WI38 (cell line): ENCODE results near the gene TAF11L2.
"Not testable (repeated sequence)": the region's sequence is repeated elsewhere in the genome, so short reads cannot be mapped to it uniquely, and the experiment has no call there.

Experiments used
- H3K4me3 ChIP-seq: 2 replicates; pipeline ENCODE4 v1.5.1; 2011; ENCODE audit warnings: low read depth, mild to moderate bottlenecking, control low read depth, low read length
- CTCF ChIP-seq: IDR thresholded peaks from 2 replicates; pipeline ENCODE4 v1.5.1; 2012; ENCODE audit warnings: low read depth, mild to moderate bottlenecking, control low read depth, low read length

The TAF11L2 gene

DNA sequence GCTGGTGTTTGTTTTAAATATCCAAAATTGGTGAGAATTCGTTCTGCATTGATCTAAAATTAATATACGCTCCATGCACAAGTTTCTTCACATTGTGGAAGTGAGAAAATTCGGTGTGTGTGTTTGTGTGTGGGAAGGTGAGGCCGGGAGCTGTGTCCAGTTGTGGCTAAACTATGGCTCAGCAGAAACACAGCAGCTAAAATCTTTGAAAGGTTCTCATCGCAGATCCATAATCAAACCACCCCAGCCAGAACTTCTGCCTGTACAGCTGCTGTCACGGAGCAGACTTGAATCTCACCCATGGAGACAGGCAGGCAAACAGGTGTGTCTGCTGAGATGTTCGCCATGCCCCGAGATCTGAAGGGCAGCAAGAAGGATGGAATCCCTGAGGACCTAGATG, at the start of gene TAF11L2:
TSS of gene TAF11L2 (plus strand) at position 301 of the 400 bp plus-strand sequence.
- H3K4me3 ChIP-seq, result not testable (repeated sequence)

DNA sequence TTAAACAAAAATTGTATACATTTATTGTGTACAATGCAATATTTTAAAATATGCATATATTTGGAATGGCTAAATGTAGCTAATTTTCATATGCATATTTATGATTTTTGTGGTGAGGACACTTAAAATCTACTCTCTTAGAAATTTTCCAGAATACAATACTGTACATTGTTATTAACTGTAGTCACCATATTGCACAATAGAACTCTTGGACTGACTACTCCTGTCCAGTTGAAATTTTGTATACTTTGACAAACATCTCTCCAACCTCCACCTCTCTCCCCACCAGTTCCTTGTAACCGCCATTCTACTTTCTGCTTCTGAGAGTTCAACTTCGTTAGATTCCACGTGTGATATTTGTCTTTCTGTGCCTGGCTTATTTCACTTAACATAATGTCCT, 49.2 kb upstream of the TAF11L2 start:
- no peak for TF ChIP-seq CTCF
- H3K4me3 ChIP-seq, result no peak overlapping the region

DNA sequence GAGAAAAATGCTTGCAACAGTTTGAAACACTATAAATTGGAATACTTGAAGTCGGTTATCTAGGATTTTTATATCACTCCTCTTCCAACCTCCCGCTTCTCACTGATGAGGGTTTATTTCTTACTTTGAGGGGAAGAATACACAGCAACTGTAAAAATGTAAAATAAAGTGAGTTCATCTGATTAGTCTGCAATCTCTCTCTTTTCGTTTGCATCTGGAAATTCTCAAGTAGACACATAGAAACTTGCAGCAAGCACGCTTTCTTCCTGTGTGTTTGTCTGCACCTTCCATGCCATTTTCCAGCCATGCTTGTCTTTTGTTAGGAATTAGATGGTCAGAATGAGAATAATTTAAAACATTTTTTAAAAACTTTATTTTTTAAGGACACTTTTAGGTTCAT, 45.1 kb upstream of the TAF11L2 start:
- H3K4me3 ChIP-seq, result no peak overlapping the region
- TF ChIP-seq CTCF, result no peak

GRCh38 chr5:17455942-17456341, 42.1 kb upstream of the TAF11L2 start:
- TF ChIP-seq CTCF, result no peak
- no peak overlapping the region for H3K4me3 ChIP-seq

DNA sequence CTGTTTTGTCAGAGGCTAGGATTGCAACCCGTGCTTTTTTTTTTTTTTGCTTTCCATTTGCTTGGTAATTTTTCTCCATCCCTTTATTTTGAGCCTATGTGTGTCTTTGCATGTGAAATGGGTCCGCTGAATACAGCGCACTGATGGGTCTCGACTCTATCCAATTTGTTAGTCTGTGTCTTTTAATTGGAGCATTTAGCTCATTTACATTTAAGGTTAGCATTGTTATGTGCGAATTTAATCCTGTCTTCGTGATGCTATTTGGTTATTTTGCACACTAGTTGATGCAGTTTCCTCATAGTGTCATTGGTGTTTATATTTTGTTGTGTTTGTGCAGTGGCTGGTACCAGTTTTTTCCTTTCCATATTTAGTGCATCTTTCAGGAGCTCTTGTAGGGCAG, 36.2 kb upstream of the TAF11L2 start:
- H3K4me3 ChIP-seq, result no peak overlapping the region
- TF ChIP-seq CTCF, result no peak

DNA sequence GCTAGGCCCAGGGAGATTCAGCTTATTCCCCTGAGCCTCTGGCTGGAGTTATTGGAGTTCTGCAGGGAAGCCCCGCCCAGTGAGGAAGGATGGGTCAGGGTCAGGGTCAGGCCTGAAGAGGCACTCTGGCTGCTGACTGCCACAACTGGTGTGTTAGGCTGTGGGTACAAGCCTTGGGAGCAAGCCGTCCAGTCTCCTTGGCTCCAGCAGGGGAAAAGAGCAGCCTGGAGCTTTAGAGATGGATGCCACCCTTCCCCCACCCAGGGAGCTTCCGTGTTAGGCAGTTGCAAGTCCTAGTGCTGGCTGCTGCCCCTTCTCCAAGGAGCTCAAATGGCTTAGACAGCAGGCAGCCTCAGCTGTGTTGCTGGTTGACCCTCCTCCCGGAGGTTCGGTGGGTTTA, 34.4 kb upstream of the TAF11L2 start:
- H3K4me3 ChIP-seq, result no peak overlapping the region
- TF ChIP-seq CTCF, result no peak

GRCh38 chr5:17470064-17470463, 28.0 kb upstream of the TAF11L2 start:
- TF ChIP-seq CTCF, result no peak
- H3K4me3 ChIP-seq, result no peak overlapping the region

- not testable (repeated sequence) for H3K4me3 ChIP-seq
Observed at GRCh38 chr5:17475064-17475463, 23.0 kb upstream of the TAF11L2 start.

DNA sequence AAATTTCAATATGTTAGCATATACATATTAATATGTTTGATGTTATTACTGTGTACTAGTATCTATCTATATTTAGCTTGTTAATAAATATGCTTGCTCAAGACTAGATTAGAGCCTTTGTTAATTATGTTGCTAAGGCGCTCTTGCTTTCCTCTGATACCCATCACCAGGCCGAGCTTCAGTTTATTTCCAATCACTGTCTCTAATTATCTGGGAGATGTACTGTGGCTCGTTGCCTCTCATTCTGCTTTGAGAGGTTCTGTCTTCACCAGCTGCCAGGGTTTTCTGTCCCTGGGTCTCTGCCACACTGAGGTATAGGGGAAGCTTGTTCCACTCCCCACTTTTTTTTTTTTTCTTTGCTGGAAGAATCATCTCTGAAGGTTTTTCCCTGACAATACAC, 21.0 kb upstream of the TAF11L2 start:
- no peak overlapping the region for H3K4me3 ChIP-seq
- no peak for TF ChIP-seq CTCF
